Measurements from ENCODE around the gene OR8G1.
"Not testable (repeated sequence)": the region's sequence is repeated elsewhere in the genome, so short reads cannot be mapped to it uniquely, and the experiment has no call there.

The OR8G1 gene

DNA sequence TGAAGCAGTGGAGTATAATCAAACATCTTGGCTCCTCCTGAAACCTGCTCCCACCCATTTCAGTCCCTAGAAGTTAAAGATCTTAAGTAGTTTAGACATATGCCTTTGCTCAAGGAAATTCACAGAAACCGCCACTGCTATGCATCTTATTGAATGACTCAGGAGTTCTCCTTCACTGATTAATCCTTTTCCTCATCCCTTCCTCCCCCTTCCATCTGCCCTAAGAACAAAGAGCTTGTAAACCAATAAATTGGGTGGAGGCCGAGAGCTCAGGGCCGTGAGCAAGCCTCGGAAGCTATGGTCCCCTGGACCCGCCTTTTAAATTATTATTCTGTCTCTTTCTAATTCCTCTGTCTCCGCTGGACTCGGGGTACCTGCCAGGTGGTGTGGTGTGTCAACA, 30.0 kb downstream of the OR8G1 start:
- H3K36me3 Mint-ChIP-seq (ENCODE audit: insufficient read depth); H3K9me3 Mint-ChIP-seq; DNase-seq (ENCODE audit: low spot score in 2 of 2); H3K27ac Mint-ChIP-seq (ENCODE audit: low read depth); H3K4me1 Mint-ChIP-seq; ATAC-seq (replicated peaks; ENCODE audit: extremely low read depth, poor library complexity, severe bottlenecking); H3K4me3 Mint-ChIP-seq; H3K27me3 Mint-ChIP-seq: not testable (repeated sequence)

DNA sequence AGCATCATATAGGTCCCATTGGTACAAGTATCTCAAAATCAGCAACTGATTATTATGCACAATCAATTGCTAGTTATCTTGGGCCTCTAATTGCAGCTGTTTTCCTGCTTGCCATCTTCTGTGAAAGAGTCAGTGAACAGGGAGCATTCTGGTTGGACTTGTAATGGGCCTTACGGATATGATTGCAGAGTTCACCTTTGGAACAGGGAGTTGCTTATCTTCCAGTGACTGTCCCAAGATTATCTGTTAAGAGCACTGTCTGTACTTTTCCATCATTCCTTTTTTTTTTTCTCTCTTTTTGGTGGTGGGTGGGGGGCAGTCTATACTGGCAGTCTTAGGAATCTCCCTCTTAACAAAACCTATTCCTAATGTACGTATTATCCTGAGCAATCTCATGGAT, 33.1 kb downstream of the OR8G1 start:
- no peak for ATAC-seq (replicated peaks; ENCODE audit: extremely low read depth, poor library complexity, severe bottlenecking)
- no peaks in the 10 kb centered on the region for H3K36me3 Mint-ChIP-seq (ENCODE audit: insufficient read depth)
- H3K9me3 Mint-ChIP-seq: peaks cover 5% of the 10 kb centered on the region
- H3K27me3 Mint-ChIP-seq: no peaks in the 10 kb centered on the region
- no peak for DNase-seq (ENCODE audit: low spot score in 2 of 2)
- no peak overlapping the region for H3K4me3 Mint-ChIP-seq
- H3K4me1 Mint-ChIP-seq: no peaks in the 10 kb centered on the region
- no peak overlapping the region for H3K27ac Mint-ChIP-seq (ENCODE audit: low read depth)

DNA sequence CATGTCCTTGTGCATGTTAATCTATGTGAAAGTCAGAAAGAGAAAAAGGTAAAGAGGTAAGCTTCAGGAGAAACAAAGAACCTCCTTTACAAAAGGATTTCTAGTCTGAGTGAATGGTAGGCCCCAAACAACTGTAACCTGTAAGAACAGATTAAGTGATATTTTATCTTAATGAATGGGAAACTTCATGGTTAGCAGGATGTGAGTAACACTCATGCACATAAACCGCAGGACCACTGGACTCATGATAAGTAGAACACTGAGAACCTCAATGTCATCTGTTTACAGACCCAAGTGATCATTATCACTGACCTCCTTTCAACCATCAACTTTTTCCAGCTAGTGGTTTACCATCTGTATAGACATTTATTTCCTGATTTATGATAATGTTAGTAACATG, 35.2 kb downstream of the OR8G1 start:
- DNase-seq (ENCODE audit: low spot score in 2 of 2) (no peak), ATAC-seq (replicated peaks; ENCODE audit: extremely low read depth, poor library complexity, severe bottlenecking) (no peak)
- Mint-ChIP-seq H3K4me1 (no peaks in the 10 kb centered on the region), H3K36me3 (ENCODE audit: insufficient read depth) (no peaks in the 10 kb centered on the region), H3K27me3 (no peaks in the 10 kb centered on the region), H3K27ac (ENCODE audit: low read depth) (no peak overlapping the region), H3K4me3 (no peak overlapping the region), H3K9me3 (peaks cover 18% of the 10 kb centered on the region)

GRCh38 chr11:124277207-124277606, 36.3 kb downstream of the OR8G1 start:
- Mint-ChIP-seq H3K36me3 (ENCODE audit: insufficient read depth) (no peaks in the 10 kb centered on the region), H3K4me1 (no peaks in the 10 kb centered on the region), H3K27ac (ENCODE audit: low read depth) (no peak overlapping the region), H3K27me3 (no peaks in the 10 kb centered on the region), H3K9me3 (peaks cover 24% of the 10 kb centered on the region), H3K4me3 (no peak overlapping the region)
- no peak for DNase-seq (ENCODE audit: low spot score in 2 of 2)
- no peak for ATAC-seq (replicated peaks; ENCODE audit: extremely low read depth, poor library complexity, severe bottlenecking)

GRCh38 chr11:124277804-124278203, 36.9 kb downstream of the OR8G1 start:
- DNase-seq (ENCODE audit: low spot score in 2 of 2): no peak
- Mint-ChIP-seq H3K27me3 (no peaks in the 10 kb centered on the region), H3K4me1 (no peaks in the 10 kb centered on the region), H3K36me3 (ENCODE audit: insufficient read depth) (no peaks in the 10 kb centered on the region), H3K9me3 (peaks cover 24% of the 10 kb centered on the region), H3K27ac (ENCODE audit: low read depth) (no peak overlapping the region), H3K4me3 (no peak overlapping the region)
- no peak for ATAC-seq (replicated peaks; ENCODE audit: extremely low read depth, poor library complexity, severe bottlenecking)

DNA sequence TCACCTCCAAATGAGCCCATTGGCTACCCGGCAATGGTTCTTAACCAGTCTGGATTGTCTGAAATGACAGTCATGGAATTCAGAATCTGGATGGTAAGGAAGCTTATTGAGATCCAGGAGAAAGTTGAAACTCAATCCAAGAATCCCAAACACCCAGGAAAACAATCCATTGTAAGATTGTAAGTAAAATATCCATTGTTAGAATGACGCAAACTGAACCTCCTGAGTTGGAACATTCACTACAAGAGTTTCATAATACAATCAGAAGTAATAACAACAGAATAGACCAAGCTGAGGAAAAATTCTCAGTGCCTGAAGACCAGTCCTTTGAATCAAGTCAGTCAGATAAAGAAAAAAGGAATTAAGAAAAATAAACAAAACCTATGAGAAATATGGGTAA, 37.4 kb downstream of the OR8G1 start:
- no peaks in the 10 kb centered on the region for H3K27me3 Mint-ChIP-seq
- H3K9me3 Mint-ChIP-seq: peaks cover 27% of the 10 kb centered on the region
- no peak overlapping the region for H3K4me3 Mint-ChIP-seq
- DNase-seq (ENCODE audit: low spot score in 2 of 2): no peak
- H3K27ac Mint-ChIP-seq (ENCODE audit: low read depth): no peak overlapping the region
- ATAC-seq (replicated peaks; ENCODE audit: extremely low read depth, poor library complexity, severe bottlenecking): no peak
- H3K36me3 Mint-ChIP-seq (ENCODE audit: insufficient read depth): no peaks in the 10 kb centered on the region
- no peaks in the 10 kb centered on the region for H3K4me1 Mint-ChIP-seq

- no peak for ATAC-seq (replicated peaks; ENCODE audit: extremely low read depth, poor library complexity, severe bottlenecking)
- Mint-ChIP-seq H3K9me3 (peaks cover 25% of the 10 kb centered on the region), H3K27ac (ENCODE audit: low read depth) (no peak overlapping the region), H3K27me3 (no peaks in the 10 kb centered on the region), H3K36me3 (ENCODE audit: insufficient read depth) (no peaks in the 10 kb centered on the region), H3K4me1 (no peaks in the 10 kb centered on the region), H3K4me3 (no peak overlapping the region)
- no peak for DNase-seq (ENCODE audit: low spot score in 2 of 2)
Measured at GRCh38 chr11:124285610-124286344, 44.9 kb downstream of the OR8G1 start.

GRCh38 chr11:124294687-124295086, 53.8 kb downstream of the OR8G1 start:
- H3K36me3 Mint-ChIP-seq (ENCODE audit: insufficient read depth): no peaks in the 10 kb centered on the region
- no peak overlapping the region for H3K27ac Mint-ChIP-seq (ENCODE audit: low read depth)
- no peaks in the 10 kb centered on the region for H3K4me1 Mint-ChIP-seq
- peaks cover 6% of the 10 kb centered on the region for H3K9me3 Mint-ChIP-seq
- DNase-seq (ENCODE audit: low spot score in 2 of 2): no peak
- H3K27me3 Mint-ChIP-seq: no peaks in the 10 kb centered on the region
- no peak for ATAC-seq (replicated peaks; ENCODE audit: extremely low read depth, poor library complexity, severe bottlenecking)
- H3K4me3 Mint-ChIP-seq: no peak overlapping the region

DNA sequence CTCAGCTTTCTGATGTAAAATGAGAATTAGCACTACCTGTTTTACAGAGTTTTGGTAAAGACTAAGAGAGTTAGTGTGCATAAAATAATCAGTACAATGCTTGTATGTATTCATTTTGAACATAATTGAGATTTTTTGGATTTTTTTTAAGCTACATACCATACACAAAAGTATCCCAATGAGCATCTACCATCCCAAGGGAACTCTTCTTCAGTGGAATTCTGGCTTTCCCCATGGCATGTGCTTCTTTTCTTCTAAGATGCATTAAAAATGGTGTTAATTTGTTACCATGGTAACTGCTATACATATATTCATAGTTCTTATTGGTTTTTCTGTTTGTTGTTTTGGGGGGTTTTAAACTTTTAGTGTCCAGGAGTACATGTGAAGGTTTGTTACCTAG, 55.1 kb downstream of the OR8G1 start:
- H3K36me3 Mint-ChIP-seq (ENCODE audit: insufficient read depth): no peaks in the 10 kb centered on the region
- H3K9me3 Mint-ChIP-seq: peaks cover 6% of the 10 kb centered on the region
- H3K4me1 Mint-ChIP-seq: no peaks in the 10 kb centered on the region
- ATAC-seq (replicated peaks; ENCODE audit: extremely low read depth, poor library complexity, severe bottlenecking) (no peak), DNase-seq (ENCODE audit: low spot score in 2 of 2) (no peak)
- H3K27me3 Mint-ChIP-seq: no peaks in the 10 kb centered on the region
- no peak overlapping the region for H3K27ac Mint-ChIP-seq (ENCODE audit: low read depth)
- H3K4me3 Mint-ChIP-seq: no peak overlapping the region

DNA sequence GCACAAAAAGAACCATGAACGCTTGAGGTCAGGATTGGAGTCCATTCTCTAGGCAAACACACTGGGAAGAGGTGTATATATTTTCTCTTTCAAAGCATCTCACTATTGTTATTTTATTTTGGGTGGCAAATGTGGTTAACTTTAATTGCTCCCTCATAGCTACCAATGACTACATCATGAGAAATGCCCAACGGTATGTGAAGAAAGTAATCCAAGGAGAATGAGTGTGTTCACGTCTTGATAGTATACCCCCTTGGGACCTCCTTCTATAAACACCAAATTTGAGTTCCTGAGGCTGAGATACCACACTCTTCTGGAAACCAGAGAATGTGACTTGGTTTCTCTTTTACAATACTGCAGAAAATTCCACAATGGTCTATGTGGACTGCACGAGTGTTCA, 57.0 kb downstream of the OR8G1 start:
- no peaks in the 10 kb centered on the region for H3K9me3 Mint-ChIP-seq
- no peaks in the 10 kb centered on the region for H3K36me3 Mint-ChIP-seq (ENCODE audit: insufficient read depth)
- H3K27ac Mint-ChIP-seq (ENCODE audit: low read depth): no peak overlapping the region
- DNase-seq (ENCODE audit: low spot score in 2 of 2) (no peak), ATAC-seq (replicated peaks; ENCODE audit: extremely low read depth, poor library complexity, severe bottlenecking) (no peak)
- H3K4me3 Mint-ChIP-seq: no peak overlapping the region
- no peaks in the 10 kb centered on the region for H3K4me1 Mint-ChIP-seq
- no peaks in the 10 kb centered on the region for H3K27me3 Mint-ChIP-seq

DNA sequence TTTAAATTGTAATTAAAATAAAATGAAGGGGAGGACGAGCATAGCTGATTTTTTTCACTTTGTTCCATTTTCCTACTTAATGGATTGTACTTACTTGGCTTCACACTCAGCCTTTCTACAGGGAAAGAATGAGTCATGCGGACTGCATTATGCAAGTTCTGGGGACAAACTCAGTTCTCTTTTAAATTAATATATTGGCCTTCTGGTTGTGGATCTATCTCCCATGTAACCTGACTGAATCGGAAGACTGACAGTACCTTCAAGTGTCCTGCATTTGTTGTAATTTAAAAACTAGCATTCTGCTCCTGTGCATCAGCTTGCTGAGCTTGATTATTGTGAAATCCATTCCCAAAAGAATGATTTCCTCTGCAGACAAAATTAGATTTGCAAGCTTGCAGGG, 60.7 kb downstream of the OR8G1 start:
- H3K27ac Mint-ChIP-seq (ENCODE audit: low read depth): no peak overlapping the region
- no peak overlapping the region for H3K4me3 Mint-ChIP-seq
- H3K9me3 Mint-ChIP-seq: no peaks in the 10 kb centered on the region
- no peaks in the 10 kb centered on the region for H3K27me3 Mint-ChIP-seq
- DNase-seq (ENCODE audit: low spot score in 2 of 2): no peak
- H3K4me1 Mint-ChIP-seq: no peaks in the 10 kb centered on the region
- ATAC-seq (replicated peaks; ENCODE audit: extremely low read depth, poor library complexity, severe bottlenecking): no peak
- no peaks in the 10 kb centered on the region for H3K36me3 Mint-ChIP-seq (ENCODE audit: insufficient read depth)

- no peak for ATAC-seq (replicated peaks; ENCODE audit: extremely low read depth, poor library complexity, severe bottlenecking)
- no peaks in the 10 kb centered on the region for H3K9me3 Mint-ChIP-seq
- no peak for DNase-seq (ENCODE audit: low spot score in 2 of 2)
- no peak overlapping the region for H3K4me3 Mint-ChIP-seq
- H3K27me3 Mint-ChIP-seq: no peaks in the 10 kb centered on the region
- H3K4me1 Mint-ChIP-seq: no peaks in the 10 kb centered on the region
- no peaks in the 10 kb centered on the region for H3K36me3 Mint-ChIP-seq (ENCODE audit: insufficient read depth)
- H3K27ac Mint-ChIP-seq (ENCODE audit: low read depth): no peak overlapping the region
Measured at GRCh38 chr11:124302347-124303125, 61.6 kb downstream of the OR8G1 start.
